DOHH2 (cell line): ENCODE measurements around the gene ASXL1.

Experiments
- CTCF ChIP-seq: fragments of 200-600 bp; sonication (generic); IDR thresholded peaks from one replicate; pipeline ENCODE4 v1.5.1; 2014; ENCODE audit warnings: antibody characterized with exemption, mild to moderate bottlenecking, low read depth, low read length; ENCODE audit not compliant: poor library complexity, severe bottlenecking
- EZH2phosphoT487 ChIP-seq: fragments of 200-600 bp; sonication (generic); IDR thresholded peaks from 2 replicates; pipeline ENCODE4 v1.6.1; 2017; ENCODE audit warnings: borderline replicate concordance, mild to moderate bottlenecking, antibody characterized with exemption, low read length, moderate library complexity, mixed read lengths

GRCh38 chr20:32450484-32451061 lies 92.4 kb downstream of the ASXL1 start:
- TF ChIP-seq CTCF (no peak), EZH2phosphoT487 (no peak)
